Temporal lobe (tissue), 2 donors: Measurements from ENCODE around the gene ZNF358. TPM values are rescaled to one million over a fixed set of nuclear protein-coding genes. Genes with fewer than 3 reads are reported as not detected.

Source experiments
- small RNA-seq: library from RNA; depleted of rRNA; stranded (forward); fragments of <200 nt; gene quantifications from one replicate; pipeline ENCODE3, GENCODE V24; 2014; ENCODE audit warnings: low replicate concordance
- total RNA-seq: library from RNA; depleted of rRNA; stranded (reverse); fragments of >200 nt; gene quantifications from one replicate; pipeline ENCODE4 v1.2.3, GENCODE V29; 2014

ZNF358 gene
- total RNA-seq, 1 donor from 2014 or later: 17.2 TPM

Small RNA genes lying within 50 kb of the gene (small RNA-seq; reads per million reads assigned to genes)
- gene AC008878.2: not detected

Other genes starting within 250 kb of the ZNF358 start
- gene INSR, start 221.7 kb upstream of the ZNF358 start, total RNA-seq: 65.4 TPM
- gene ARHGEF18, start 167.2 kb upstream of the ZNF358 start, total RNA-seq: 23.8 TPM
- 0.25 TPM for gene PEX11G, start 27.1 kb upstream of the ZNF358 start, total RNA-seq
- gene MCOLN1, start 6.5 kb downstream of the ZNF358 start, total RNA-seq: 5.2 TPM
- 36.4 TPM for gene PNPLA6, start 19.6 kb downstream of the ZNF358 start, total RNA-seq
- 19.9 TPM for gene CAMSAP3, start 79.8 kb downstream of the ZNF358 start, total RNA-seq
- gene XAB2, start 113.4 kb downstream of the ZNF358 start, total RNA-seq: 26.3 TPM
- 16.0 TPM for gene PET100, start 113.7 kb downstream of the ZNF358 start, total RNA-seq
- not detected for gene PCP2, start 117.6 kb downstream of the ZNF358 start, total RNA-seq
- gene STXBP2, start 121.0 kb downstream of the ZNF358 start, total RNA-seq: 4.2 TPM
- gene RETN, start 152.9 kb downstream of the ZNF358 start, total RNA-seq: 0.98 TPM
- not detected for gene MCEMP1, start 161.0 kb downstream of the ZNF358 start, total RNA-seq
- 12.3 TPM for gene TRAPPC5, start 164.7 kb downstream of the ZNF358 start, total RNA-seq
- under 0.01 TPM for gene FCER2, start 186.0 kb downstream of the ZNF358 start, total RNA-seq
- gene CLEC4G, start 216.0 kb downstream of the ZNF358 start, total RNA-seq: under 0.01 TPM
- gene CD209, start 231.4 kb downstream of the ZNF358 start, total RNA-seq: 0.25 TPM
- gene CLEC4M, start 247.1 kb downstream of the ZNF358 start, total RNA-seq: not detected